CD4-positive, alpha-beta T cell (primary cell): ENCODE data around the gene DFFB. TPM values are rescaled to one million over a fixed set of nuclear protein-coding genes. Genes with fewer than 3 reads are reported as not detected.

Experiments used
- ATAC-seq: fragments of 200-7000 bp; cut with Tn5 transposase; one replicate; pipeline ENCODE4 v1.10.0; 2022; ENCODE audit warnings: mild to moderate bottlenecking; ENCODE audit not compliant: poor library complexity
- CTCF ChIA-PET: fragments of 350-600 bp; sonication (Branson Sonifier 250); formaldehyde crosslinking; loops from one replicate; lab custom pipeline; 2021; ENCODE audit warnings: antibody characterized with exemption, inconsistent platforms; lab: Charles Lee
- POLR2A ChIA-PET: fragments of 350-600 bp; sonication (Branson Sonifier 250); formaldehyde crosslinking; loops from one replicate; lab custom pipeline; 2021; ENCODE audit warnings: antibody characterized with exemption, inconsistent platforms; lab: Charles Lee
- DNase-seq, 14 experiments: peaks; one replicate each; pipeline ENCODE4 v3.0.0-alpha.2; 2013 to 2020; ENCODE audit warnings: mixed read lengths in 2 of 14
- H3K27ac ChIP-seq, 2 donors: one replicate each; pipeline versions ENCODE4 v1.5.1 to v1.7.0; 2013; ENCODE audit warnings: low read length in 2 of 2, low read depth in 1 of 2, mild to moderate bottlenecking in 1 of 2
- H3K27me3 ChIP-seq, 2 experiments: 1 replicate in 1 of 2; 2 replicates in 1 of 2; pipeline versions ENCODE4 v1.6.1 to v1.7.0; 2013; ENCODE audit warnings: low read length in 2 of 2, control low read depth in 1 of 2, mild to moderate bottlenecking in 1 of 2, moderate library complexity in 1 of 2; ENCODE audit not compliant: insufficient read depth in 2 of 2, control insufficient read depth in 1 of 2
- H3K36me3 ChIP-seq: one replicate; pipeline ENCODE4 v1.6.1; 2013; ENCODE audit warnings: low read length, control low read depth; ENCODE audit not compliant: insufficient read depth
- H3K4me1 ChIP-seq: one replicate; pipeline ENCODE4 v1.6.1; 2013; ENCODE audit warnings: low read length, control low read depth; ENCODE audit not compliant: insufficient read depth
- H3K4me3 ChIP-seq: one replicate; pipeline ENCODE4 v1.5.1; 2013; ENCODE audit warnings: mild to moderate bottlenecking, low read length, moderate library complexity
- H3K9me3 ChIP-seq, 2 experiments: 1 replicate in 1 of 2; 2 replicates in 1 of 2; pipeline versions ENCODE4 v1.6.1 to v1.7.0; 2013; ENCODE audit warnings: low read length in 2 of 2, mild to moderate bottlenecking in 2 of 2, control low read depth in 1 of 2, moderate library complexity in 1 of 2; ENCODE audit not compliant: control insufficient read depth in 1 of 2, insufficient read depth in 1 of 2
- H3K27ac Mint-ChIP-seq: one replicate; pipeline ENCODE4 v1.8.0; 2020; ENCODE audit warnings: mixed read lengths
- H3K27me3 Mint-ChIP-seq: one replicate; pipeline ENCODE4 v1.8.0; 2021; ENCODE audit warnings: mixed read lengths
- H3K36me3 Mint-ChIP-seq: one replicate; pipeline ENCODE4 v1.8.0; 2021; ENCODE audit warnings: low read depth, mixed read lengths
- H3K4me1 Mint-ChIP-seq: one replicate; pipeline ENCODE4 v1.8.0; 2021; ENCODE audit warnings: low read depth, mixed read lengths
- H3K4me3 Mint-ChIP-seq: one replicate; pipeline ENCODE4 v1.8.0; 2020; ENCODE audit warnings: mild to moderate bottlenecking, mixed read lengths
- H3K9me3 Mint-ChIP-seq: one replicate; pipeline ENCODE4 v1.8.0; 2020; ENCODE audit warnings: mixed read lengths
- CTCF ChIP-seq: fragments of 200-600 bp; IDR thresholded peaks from one replicate; pipeline ENCODE4 v1.8.0; 2022; ENCODE audit warnings: antibody characterized with exemption, mild to moderate bottlenecking
- intact Hi-C, 2 experiments: fragments of 100-400 bp; cut with DNase I in 1 of 2; cut with micrococcal nuclease in 1 of 2; formaldehyde crosslinking; loops; one replicate each; pipeline versions ENCODE4 v1.15.1 to v1.9.0; 2023 to 2025; cut with DNase I, micrococcal nuclease
- total RNA-seq, 174 experiments: library from RNA in 2 of 174; stranded (reverse) in 2 of 174; gene quantifications; one replicate each; pipeline ENCODE4 v1.2.3 and lab custom pipeline; 2021 to 2026

DFFB gene
- total RNA-seq, 2 experiments from 2014 or later: 6.7 to 6.8 TPM

- no peak overlapping the region for H3K4me3 ChIP-seq
- Mint-ChIP-seq H3K9me3 (no peaks in the 10 kb centered on the region), H3K4me1 (no peaks in the 10 kb centered on the region), H3K4me3 (no peak overlapping the region), H3K27ac (no peak overlapping the region), H3K36me3 (peaks cover 35% of the 10 kb centered on the region), H3K27me3 (no peaks in the 10 kb centered on the region)
- POLR2A ChIA-PET: no interaction called here
- no peak overlapping the region for H3K27ac ChIP-seq
- ATAC-seq (no peak), DNase-seq (no peak)
- TF ChIP-seq CTCF: no peak
- peaks cover 40% of the 10 kb centered on the region for H3K36me3 ChIP-seq
- no peaks in the 10 kb centered on the region for H3K27me3 ChIP-seq
- CTCF ChIA-PET: no interaction called here
- H3K9me3 ChIP-seq: peaks cover 0 to 5% of the 10 kb centered on the region in 2 experiments
- intact Hi-C loops: no loop called here
- no peaks in the 10 kb centered on the region for H3K4me1 ChIP-seq
Observed at GRCh38 chr1:3816331-3817137, 40.7 kb upstream of the DFFB start.

DNA sequence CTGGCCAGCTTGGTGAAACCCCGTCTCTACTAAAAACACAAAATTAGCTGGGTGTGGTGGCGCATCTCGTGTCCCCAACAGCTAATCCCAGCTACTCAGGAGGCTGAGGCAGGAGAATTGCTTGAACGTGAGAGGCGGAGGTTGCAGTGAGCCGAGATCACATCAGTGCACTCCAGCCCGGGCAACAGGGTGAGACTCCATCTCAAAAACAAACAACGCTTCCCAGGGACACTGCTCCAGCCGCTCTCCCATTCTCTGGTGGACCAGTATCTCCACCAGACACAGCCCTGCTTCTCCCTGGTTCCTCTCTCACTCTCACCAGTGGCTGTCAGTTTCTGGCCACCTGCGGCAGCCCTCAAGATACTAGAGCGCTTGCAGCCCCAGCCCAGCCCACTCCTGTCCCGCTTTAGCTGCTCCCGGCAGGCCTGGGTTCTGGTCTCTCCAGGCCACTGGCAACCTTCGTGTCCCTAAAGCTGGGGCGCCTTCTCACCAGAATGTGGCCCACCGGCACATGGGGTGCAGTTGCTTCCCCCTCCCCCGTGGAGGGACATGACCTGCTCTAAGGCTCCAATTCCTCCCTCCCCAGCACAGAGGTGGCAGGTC lies 40.0 kb upstream of the DFFB start:
- Histone ChIP-seq H3K9me3 (peaks cover 0 to 5% of the 10 kb centered on the region in 2 experiments), H3K36me3 (peaks cover 46% of the 10 kb centered on the region), H3K4me1 (no peaks in the 10 kb centered on the region), H3K4me3 (no peak overlapping the region), H3K27ac (no peak overlapping the region), H3K27me3 (no peaks in the 10 kb centered on the region)
- H3K27me3 Mint-ChIP-seq: no peaks in the 10 kb centered on the region
- no peak overlapping the region for H3K4me3 Mint-ChIP-seq
- intact Hi-C loops: no loop called here
- H3K36me3 Mint-ChIP-seq: peaks cover 42% of the 10 kb centered on the region
- H3K9me3 Mint-ChIP-seq: no peaks in the 10 kb centered on the region
- no peak for TF ChIP-seq CTCF
- POLR2A ChIA-PET: no interaction called here
- no peak for ATAC-seq
- CTCF ChIA-PET: no interaction called here
- H3K27ac Mint-ChIP-seq: no peak overlapping the region
- DNase-seq: no peak
- no peaks in the 10 kb centered on the region for H3K4me1 Mint-ChIP-seq

- Mint-ChIP-seq H3K9me3 (no peaks in the 10 kb centered on the region), H3K27me3 (no peaks in the 10 kb centered on the region), H3K4me1 (no peaks in the 10 kb centered on the region), H3K36me3 (peaks cover 50% of the 10 kb centered on the region), H3K27ac (no peak overlapping the region), H3K4me3 (no peak overlapping the region)
- H3K4me1 ChIP-seq: no peaks in the 10 kb centered on the region
- ChIA-PET POLR2A (no interaction called here), CTCF (no interaction called here)
- DNase-seq (peak in 1 of 14 experiments; percentile 12), ATAC-seq (no peak)
- H3K27ac ChIP-seq: no peak overlapping the region
- H3K9me3 ChIP-seq: peaks cover 0 to 5% of the 10 kb centered on the region in 2 experiments
- intact Hi-C loops: no loop called here
- H3K4me3 ChIP-seq: no peak overlapping the region
- no peaks in the 10 kb centered on the region for H3K27me3 ChIP-seq
- peaks cover 53% of the 10 kb centered on the region for H3K36me3 ChIP-seq
- no peak for TF ChIP-seq CTCF
Observed at GRCh38 chr1:3817821-3818597, 39.3 kb upstream of the DFFB start.
